Lung microvascular endothelial cell (primary cell): Measurements from ENCODE around the gene NQO1. TPM values are rescaled to one million over a fixed set of nuclear protein-coding genes. Genes with fewer than 3 reads are reported as not detected.
"Not testable (repeated sequence)": the region's sequence is repeated elsewhere in the genome, so short reads cannot be mapped to it uniquely, and the experiment has no call there.

Experiments used
- DNase-seq, 2 donors: peaks; one replicate each; pipeline versions ENCODE4 v3.0.0 to v3.0.0-alpha.2; 2010; ENCODE audit warnings: low read depth in 2 of 2
- total RNA-seq: library from RNA; depleted of rRNA; stranded (reverse); fragments of >200 nt; gene quantifications from 2 replicates; pipeline ENCODE4 v1.2.1, GENCODE V29; 2014

NQO1 gene
- total RNA-seq, 1 donor from 2014 or later = 25.2 TPM

DNA sequence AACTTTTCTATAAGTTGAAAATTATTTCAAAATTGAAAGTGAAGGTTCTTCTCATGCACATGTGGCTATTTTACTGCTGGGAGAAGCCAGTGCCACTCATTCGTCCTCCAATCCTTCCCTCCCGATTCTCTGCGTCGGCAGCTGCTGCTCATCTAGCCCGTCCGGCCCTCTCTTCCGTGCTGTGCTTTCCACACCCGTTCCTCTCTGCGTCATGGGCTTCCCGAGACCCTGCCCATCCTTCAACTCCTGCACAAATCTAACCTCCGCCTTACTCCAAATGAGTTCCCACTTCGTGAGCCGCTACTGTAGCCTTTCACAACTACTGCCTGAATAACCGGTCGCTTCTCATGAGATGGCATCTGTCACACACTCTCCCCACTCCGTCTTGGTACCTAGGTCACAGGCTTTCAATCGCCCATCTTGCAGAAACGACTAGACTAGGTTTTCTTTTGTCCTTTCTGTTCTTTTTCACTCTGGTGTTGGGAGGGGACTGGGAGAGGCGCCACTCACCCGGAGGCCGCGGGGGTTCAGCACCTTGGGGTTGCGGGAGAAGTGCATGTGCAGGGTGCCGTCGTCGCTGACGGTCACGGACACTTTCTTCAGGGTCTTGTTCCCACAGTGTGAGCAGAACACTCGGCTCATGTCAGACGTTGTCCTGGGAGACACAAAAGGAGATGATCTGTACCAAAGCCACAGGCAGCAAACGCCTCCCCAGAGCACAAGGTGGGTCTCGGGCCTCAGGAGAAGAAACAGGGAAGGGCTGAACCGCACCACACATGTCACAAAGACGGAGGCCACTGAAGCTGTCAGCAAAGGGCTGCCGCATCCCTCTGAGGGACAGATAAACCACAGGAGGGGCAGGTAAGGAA lies 18.2 kb upstream of the NQO1 start:
- no peak for DNase-seq

DNA sequence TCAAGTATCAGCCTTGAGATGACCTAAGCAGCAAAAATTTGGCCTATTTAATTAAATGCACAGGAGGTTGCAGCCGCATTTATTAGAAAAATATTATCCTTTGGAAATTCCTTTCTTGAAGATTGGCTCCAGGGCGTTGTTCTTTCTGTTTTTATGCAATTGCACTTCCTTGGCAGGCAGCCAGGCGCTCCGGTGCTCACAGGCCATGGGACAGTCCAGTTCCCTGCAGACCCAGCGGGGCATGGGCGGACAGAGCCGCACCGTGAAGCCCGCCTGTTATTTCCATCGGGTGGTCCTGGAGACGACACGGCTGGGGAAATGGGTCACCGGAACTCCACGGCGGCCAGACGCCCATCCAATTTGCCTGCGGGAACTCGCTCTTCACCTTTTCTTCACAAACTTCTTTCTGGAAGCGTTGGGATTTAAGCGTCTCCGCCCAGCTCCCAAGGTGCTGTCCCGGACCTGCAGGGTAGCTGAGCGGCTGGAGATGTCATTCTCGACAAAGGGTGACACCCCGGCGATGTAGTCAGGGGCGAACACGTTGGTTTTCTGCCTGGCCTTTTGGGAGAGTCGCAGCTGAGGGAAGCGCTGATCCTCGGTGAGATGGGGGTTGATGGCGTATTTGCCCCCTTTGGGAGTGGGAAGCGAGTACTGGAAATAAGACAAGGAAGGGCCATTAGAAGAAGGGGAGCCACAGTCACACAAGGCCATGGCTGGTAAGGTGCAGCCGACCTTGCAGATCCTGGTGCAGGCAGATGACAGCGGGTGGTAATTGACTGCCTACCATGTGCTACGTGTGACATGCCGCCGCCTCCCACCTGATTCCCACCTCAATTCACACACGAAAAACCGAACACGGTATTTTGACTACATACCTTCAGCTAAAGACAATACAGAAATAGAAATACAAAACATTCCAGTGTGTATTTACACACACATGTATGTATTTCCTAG lies 15.9 kb upstream of the NQO1 start:
- peak; percentile 64 to 83 for DNase-seq

DNA sequence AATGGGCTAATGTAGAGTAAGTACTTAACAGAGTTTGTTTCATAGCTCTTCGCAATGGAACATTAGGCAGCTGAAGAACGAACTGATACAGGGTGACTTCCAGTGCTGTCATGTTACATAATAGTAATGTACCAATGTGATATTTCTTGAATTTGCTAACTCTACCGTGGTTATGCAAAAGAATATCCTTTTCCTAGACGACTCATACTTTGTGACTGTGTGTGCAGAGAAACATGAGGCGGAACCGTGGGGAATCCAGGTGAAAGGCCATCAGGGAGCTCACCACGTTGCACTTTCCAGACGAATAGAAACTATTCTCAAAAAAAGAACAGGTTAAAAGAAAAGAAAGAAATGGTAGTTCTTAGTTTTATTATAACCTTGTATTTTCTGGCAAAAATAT lies 15.2 kb upstream of the NQO1 start:
- DNase-seq = peak in 1 of 2 donors; percentile 13

DNA sequence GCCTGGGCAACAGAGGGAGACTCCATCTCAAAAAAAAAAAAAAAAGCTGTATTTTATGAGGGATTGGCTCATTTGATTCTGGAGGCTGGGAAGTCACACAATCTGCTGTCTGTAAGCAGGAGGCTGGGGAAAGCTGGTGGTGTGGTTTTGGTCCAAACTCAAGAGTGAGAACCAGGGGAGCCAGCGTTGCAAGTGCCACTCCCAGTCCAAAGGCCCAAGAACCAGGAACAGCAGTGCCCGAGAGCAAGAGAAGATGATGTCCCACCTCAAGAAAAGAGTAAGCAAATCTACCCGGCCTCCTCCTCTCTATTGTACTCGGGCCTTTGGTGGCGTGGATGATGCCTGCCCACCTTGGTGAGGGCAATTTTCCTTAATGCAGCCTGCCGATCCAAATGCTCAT lies 5.7 kb upstream of the NQO1 start:
- no peak for DNase-seq

DNA sequence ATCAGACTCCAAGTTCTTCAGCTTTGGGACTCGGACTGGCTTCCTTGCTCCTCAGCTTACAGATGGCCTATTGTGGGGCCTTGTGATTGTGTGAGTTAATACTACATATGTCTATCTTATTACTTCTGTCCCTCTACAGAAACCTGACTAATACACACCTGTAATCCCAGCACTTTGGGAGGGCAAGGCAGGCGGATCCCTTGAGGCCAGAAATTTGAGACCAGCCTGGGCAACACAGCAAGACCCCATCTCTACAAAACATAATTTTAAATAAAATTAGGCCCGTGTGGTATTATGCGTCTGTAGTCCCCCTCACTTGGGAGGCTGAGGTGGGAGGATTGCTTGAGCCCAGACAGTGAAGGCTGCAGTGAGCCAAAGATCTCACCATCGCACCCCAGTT lies 4.9 kb upstream of the NQO1 start:
- DNase-seq = not testable (repeated sequence)

DNA sequence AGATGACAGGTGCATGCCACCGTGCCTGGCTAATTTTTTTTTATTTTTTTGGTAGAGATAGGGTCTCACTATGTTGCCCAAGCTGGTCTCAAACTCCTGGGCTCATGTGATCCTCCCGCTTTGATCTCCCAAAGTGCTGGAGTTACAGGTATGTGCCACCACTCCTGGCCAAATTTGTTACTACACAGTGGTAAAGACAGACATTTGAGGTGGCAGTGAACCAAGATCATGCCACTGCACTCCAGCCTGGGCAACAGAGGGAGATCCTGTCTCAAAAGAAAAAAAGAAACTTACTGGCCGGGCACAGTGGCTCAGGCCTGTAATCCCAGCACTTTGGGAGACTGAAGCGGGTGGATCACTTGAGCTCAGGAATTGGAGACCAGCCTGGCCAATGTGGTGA lies 2.7 kb upstream of the NQO1 start:
- DNase-seq = not testable (repeated sequence)

DNA sequence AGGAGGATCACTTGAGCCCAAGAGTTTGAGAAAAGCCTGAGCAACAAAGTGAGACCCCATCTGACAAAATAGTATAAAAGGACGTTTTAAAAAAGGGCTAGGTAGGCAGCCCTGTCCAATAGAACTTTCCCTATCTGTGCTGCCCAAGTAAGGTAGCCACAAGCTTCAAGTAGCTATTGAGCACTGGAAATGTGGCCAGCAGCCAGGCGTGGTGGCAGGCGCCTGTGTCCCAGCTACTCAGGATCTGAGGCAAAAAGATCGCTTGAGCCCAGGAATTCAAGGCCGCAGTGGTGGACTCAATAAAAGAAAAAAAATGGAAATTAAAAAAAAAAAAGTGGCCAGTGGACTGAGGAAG lies 1.5 kb upstream of the NQO1 start:
- DNase-seq = no peak

DNA sequence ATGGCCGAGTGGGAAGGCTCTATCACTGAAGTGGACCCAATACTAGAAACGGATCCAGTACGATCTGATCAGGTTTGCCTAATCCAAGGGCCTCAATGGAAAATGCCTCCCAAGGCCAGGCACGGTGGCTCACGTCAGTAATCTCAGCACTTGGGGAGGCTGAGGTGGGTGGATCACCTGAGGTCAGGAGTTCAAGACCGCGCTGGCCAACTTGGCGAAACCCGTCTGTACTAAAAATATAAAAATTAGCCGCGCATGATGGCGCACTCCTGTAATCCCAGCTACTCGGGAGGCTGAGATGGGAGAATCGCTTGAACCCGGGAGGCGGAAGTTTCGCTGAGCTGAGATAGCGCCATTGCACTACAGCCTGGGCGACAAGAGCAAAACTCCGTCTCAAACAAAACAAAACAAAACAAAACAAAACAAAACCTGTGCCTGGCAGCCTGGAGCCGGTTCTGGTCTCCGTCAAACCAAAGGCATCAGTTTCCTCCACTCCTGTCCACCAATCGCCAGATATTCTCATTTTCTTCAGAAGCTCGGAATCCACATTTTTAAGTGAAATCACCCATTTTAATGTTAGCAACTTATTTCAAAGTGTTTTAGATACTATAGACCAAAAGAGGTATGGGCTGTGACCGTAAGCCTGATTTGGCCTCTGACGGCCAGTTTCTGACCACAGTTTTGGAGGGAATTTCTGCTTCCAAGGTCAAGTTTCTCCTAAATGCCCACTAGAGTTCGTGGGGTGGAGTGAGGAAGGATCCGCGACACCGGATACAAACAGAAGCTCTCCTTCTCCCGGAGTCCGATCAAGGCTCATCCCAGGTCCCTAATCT lies 664 bp downstream of the NQO1 start:
- DNase-seq = peak in 1 of 2 donors; percentile 16

DNA sequence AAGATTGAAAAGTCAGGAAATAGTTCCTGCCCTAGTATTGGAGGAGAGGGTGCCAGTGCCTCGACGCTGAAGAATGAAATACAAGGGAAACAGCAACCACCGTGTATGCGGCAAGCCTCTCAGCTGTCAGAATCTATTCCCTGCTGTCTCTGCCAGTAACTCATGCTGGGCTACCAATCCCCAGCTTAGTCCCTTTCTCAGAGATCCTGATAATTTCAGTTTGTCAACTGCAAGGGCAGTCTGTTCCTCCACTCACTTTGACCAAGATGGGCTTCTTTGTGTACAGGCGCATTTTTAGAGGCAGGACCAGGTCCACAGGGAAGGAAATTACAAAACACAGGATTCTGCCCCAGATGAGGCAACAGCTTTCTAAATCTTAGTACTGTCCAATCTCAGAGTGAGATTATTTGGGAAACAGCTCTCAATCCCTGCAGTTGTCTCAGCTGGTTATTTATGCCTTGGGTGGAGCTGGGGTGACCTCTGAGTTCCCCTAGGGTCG lies 1.3 kb downstream of the NQO1 start:
- peak in 1 of 2 donors; percentile 50 for DNase-seq

DNA sequence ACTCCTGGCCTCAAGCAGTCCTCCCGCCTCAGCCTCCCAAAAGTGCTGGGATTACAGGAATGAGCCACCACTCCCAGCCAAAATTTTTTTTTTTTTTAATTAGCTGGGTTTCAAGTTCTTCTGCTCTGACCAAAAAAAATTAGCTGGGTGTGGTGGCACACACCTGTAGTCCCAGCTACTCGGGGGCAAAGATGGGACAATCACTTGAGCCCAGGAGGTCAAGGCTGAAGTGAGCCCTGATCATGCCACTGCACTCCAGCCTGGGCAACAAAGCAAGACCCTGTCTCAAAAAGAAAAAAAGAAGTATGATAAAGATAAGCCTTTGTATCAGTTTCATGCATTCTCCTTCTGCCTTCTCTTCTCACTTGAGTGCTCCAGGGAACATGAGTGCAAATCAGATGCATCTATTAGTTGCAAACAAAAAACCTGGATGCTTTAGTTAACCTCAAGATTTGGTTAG lies 1.9 kb downstream of the NQO1 start:
- DNase-seq = no peak

DNA sequence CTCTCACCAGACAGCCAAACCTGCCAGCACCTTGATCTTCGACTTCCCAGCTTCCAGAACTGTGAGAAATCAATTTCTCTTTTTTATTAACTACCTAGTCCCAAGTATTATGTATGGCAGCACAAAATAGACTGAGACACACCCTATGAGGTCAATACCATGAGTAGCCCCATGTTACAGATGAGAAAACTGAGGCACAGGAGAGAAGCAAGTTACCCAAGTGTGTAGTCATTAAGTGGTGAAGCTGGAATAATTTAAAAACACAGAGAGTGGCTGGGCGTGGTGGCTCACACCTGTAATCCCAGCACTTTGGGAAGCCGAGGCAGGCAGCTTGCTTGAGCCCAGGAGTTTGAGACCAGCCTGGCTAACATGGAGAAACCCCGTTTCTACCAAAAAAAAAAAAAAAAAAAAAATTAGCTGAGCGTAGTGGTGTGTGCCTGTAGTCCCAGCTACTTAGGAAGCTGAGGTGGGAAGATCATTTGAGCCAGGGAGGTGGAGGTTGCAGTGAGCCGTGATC lies 4.9 kb downstream of the NQO1 start:
- no peak for DNase-seq

DNA sequence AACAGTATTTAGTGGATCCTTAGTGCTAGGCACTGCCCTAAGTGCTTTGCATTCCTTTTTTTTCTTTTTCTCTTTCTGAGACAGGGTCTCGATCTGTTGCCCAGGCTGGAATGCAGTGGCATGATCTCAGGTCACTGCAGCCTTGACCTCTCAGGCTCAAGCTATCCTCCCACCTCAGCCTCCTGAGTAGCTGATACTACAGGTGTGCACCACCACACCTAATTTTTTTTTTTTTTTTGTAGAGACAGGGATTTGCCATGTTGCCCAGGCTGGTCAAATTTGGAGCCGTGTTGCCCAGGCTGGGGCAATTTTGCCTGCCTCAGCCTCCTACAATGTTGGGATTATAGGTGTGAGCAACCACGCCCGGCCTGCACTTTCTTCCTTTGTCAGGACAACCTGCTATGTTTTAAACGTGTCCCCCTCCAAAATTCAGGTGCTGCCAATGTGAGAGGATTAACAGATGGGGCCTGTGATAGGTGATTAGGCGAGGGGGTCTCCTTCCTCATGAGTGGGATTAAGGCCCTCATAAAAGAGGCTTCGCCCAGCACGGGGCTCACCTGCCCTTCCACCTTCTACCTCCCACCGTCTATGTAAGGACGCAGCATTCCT lies 5.4 kb downstream of the NQO1 start:
- no peak for DNase-seq

DNA sequence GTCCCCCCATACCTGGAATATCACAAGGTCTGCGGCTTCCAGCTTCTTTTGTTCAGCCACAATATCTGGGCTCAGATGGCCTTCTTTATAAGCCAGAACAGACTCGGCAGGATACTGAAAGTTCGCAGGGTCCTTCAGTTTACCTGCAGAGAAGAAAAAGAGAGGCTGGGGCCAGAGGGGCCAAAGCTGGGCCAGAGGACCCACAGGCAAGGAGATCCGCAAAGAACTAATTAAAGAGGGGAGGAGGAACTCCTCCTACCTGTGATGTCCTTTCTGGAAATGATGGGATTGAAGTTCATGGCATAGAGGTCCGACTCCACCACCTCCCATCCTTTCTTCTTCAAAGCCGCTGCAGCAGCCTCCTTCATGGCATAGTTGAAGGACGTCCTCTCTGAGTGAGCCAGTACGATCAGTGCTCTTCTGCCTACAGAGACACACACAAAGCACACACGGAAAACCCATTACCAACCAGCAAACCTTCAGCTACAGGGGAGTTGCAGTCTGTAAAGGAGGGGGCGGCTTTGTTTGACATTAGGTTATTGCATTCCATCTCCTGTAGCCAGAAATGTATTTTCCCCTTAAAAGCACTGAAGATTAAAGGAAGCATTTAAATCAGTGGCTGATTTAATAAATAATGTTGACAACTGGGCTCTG lies 8.1 kb downstream of the NQO1 start:
- no peak for DNase-seq

DNA sequence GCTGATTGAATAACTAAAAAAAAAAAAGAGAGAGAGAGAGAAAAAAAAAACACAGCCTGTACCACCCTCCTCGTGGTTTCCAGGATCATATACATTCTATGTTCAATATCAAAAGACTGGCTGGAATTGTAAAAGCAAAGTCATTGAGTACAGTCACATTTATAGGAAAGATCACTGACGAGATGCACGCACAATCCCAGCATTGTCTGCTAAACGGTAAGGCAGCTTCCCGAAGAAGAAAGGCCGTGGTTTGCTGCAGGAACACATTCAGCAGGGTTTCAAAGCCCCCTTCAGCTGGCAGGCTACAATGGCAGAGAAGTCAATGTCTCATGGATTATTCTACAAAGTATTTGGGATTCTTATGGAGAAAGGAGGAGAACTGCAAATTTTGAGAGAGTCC lies 9.3 kb downstream of the NQO1 start:
- DNase-seq = no peak

DNA sequence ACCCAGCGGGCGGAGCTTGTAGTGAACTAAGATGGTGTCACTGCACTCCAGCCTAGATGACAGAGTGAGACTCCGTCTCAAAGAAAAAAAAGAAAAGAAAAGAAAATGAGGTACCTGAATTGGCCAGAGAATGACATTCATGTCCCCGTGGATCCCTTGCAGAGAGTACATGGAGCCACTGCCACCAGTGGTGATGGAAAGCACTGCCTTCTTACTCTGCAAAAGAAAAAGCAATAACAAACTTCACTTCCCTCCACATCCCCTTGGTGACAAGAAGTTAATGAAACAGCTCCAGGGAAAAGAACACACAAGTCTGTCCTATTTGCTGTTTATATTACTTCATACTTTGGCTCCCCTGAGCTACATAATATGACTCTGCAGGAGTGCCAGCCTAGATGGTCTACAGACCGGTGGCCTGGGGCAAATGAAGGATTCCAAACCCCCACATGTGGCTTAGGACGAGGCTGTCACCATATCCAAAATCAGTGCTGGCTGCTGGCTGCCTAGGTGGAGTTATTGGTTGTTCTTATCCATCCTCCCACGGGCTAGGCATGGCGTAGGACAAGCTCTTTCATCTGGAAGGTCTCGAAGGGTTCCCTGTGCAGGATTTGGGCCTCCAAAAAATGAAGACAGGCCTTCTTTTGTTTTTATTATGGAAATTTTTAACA lies 13.3 kb downstream of the NQO1 start:
- DNase-seq = no peak

DNA sequence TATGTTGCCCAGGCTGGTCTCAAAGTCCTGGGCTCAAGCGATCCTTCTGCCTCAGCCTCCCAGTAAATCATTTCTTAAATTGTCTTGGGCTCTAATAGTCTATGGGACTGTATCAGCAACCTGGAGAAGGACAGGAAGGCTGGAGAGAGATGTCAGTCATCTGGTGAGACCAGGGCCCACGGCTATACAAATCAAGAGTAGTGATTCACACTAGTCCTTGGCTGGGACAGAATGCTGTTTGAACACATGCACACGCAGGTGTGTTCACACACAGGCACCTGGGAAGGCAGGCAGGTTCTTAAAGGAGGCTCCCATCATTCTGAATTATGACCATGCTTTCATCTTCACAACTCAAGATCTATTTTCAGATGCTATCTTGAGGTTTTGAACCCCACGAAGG lies 14.1 kb downstream of the NQO1 start:
- no peak for DNase-seq

DNA sequence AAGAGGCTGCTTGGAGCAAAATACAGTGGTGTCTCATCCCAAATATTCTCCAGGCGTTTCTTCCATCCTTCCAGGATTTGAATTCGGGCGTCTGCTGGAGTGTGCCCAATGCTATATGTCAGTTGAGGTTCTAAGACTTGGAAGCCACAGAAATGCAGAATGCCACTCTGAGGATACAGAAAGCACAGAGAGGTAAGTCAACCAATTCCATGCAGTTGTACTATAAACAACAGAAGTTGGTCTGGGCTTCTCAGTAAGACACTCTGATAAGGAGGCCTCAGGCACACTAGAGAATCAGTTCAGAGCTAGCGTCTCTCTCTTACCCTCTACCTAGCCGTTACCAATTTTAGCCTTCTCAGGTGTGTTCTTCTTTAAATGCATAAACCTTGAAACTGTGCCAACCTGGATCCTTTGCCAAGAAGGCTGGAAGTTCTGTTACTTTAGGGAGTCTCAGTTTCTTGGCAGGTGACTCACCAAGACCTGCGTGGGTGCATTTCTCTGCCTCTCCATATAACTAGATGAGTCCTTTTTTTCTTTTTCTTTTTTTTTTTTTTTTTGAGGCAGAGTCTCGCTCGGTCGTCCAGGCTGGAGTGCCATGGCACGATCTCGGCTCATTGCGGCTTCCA lies 15.1 kb downstream of the NQO1 start:
- peak in 1 of 2 donors; percentile 17 for DNase-seq

DNA sequence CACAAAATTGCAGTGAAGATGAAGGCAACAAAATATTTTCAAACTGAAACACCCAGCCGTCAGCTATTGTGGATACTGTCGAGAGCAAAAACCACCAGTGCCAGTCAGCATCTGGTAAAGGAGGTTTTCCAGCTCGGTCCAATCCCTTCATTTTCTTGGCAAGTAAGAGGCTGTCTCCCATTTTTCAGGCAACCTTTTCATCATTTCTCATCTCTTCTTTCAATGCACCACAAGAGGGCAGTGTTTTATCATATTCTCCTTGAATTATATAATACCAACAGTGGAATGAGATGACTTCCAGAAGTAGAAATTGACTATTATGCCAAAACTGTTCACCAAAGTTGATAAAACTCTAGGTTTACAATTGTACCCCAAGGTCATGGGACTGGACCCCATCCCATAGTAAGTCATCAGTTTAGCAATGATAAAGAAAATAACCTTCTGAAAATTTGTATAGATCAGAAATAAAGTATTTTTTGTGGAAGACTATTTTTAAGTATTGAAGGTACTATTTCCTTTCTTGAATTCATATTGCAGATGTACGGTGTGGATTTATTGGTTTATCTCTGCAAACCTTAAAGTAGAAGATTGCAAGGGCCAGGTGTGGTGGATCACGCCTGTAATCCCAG lies 16.8 kb downstream of the NQO1 start:
- DNase-seq = peak; percentile 72 to 73
